GF-D8 (cell line): ENCODE data around the gene JUND.
A peak's percentile ranks its signal among the peaks of the same experiment; 100 is the strongest.

Experiments used
- DNase-seq: peaks from one replicate; lab custom pipeline; 2025; lab: John Stamatoyannopoulos, UW

The JUND gene

DNA sequence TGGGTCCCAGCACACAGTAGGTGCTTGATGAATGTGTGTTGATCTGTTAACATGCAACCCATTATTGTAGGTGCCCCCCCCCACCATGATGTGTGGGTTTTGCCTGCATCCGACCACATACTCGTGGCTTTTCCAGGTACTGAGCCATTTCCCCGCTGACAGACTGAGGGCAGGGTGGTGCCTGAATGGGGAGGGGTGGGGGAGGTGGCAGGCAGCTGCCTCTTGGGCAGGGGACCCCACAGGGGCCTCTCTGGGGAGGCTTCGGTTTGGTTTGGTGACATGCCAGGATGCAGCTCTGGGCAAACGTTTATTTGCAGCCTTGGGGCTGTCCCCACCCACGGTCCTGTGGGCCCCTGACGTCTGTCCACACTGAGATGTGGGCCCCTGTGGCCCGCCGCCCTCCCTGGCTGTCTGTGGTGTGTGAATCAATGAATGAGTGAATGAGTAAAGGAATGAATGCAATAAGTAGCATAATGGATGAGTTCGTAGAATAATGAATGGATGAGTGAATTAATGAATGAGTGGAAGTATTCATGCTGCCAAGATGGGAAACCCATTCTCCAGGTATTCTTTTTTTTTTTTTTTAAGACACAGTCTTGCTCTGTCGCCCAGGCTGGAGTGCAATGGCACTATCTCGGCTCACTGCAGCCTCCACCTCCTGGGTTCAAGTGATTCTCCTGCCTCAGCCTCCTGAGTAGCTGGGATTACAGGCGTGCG, 9.0 kb upstream of the JUND start:
- DNase-seq = peak; percentile 73

DNA sequence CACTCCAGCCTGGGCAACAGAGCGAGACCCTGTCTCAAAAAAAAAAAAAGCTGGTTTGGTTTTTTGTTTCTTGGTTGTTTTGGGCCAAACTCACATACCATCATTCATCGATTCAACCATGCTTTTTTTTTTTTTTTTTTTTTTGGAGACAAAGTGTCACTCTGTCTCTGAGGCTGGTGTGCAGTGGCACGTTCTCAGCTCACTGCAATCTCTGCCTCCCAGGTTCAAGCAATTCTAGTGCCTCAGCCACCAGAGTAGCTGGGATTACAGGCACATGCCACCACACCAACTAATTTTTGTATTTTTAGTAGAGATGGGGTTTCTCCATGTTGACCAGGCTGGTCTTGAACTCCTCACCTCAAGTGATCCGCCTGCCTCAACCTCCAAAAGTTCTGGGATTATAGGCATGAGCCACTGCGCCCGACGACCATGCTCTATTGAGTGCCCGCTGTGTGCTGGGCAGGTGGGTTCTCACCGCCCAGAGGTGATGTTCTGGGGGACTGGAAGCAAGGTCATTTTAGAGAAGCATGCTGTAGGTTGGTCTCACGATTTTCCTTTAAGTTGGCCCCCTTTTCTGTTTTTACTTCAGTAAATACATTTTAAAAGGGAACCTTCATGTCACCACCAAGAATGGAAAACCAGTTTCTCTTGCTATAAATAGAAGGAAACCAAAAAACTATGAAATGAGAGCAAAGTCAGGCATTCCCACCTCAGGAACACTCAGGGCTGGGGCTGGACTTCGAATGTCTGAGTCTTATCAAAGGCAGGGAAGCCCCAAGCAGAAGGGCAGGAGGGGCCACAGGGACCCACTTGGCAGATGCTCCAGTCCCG, 8.3 kb upstream of the JUND start:
- DNase-seq = peak; percentile 44

DNA sequence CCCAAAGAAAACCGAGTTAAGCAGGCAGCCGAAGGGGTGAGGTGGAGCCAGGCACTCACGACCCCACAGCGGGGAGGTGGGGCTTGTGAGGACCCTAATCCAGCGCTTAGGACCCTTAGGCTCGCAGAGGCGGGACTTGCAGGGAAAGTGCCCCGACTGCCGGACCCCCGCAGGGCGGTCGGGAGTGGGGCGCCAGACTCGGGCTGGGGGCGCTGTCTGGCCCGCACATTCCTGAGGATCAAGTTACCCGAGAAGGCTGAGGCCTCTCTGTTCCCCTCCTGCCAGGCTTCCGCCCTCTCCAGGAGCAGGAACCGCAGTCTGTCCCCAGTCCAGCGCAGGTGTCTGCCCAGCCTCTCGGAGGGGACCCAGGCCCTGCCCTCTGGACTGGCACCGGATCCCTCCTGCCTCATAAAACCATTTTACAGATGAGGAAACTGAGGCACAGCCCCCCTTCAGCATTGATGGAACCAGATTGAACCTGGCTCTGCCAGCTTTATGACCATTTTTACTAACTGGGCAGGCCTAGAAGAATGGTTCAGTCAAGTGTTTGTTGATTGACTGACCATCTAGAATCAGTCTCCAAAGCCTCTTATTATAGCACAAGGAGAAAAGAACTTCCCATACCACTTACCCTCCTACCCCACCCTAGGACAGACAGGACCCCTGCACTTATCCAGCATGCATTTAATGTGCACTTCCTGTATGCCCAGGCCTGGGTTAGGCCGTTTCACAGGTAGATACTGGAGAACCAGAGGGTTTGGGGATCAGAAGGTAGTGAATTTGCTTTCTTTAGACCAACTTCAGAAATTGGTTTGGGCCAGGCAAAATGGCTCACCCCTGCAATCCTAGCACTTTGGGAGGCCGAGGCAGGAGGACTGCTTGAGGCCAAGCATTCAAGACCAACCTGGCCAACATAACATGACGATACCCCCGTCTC, 6.7 kb upstream of the JUND start:
- DNase-seq = no peak

DNA sequence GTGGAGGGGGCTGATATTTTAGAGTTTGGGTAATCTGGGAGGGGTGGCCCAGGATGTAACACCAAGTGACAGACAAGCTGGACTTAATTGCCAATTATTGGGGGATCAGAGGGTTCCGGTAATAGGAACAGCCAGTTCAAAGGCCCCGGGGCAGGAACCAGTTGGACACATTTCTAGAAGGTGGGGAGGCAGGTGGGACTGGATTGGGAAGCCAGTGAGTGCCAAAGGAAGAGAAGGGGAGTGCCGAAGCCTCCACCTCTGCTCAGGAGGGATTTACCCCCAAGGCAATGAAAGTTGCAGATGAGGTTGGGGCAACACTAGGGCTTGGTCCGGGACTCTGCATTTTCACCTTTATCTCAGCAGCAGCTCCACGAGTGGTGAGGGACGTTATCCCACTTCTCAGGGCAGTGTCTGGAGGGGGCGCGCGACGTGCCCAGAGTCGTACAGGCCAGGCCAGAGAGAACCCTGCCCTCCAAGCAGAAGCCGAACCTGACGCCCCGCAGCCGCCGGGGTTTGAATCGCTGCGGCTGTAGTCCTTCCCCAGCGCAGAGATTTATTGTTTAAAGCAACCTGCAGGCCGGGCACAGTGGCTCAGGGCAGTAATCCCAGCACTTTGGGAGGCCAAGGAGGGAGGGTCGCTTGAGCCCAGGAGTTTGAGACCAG, 5.7 kb upstream of the JUND start:
- DNase-seq = no peak

DNA sequence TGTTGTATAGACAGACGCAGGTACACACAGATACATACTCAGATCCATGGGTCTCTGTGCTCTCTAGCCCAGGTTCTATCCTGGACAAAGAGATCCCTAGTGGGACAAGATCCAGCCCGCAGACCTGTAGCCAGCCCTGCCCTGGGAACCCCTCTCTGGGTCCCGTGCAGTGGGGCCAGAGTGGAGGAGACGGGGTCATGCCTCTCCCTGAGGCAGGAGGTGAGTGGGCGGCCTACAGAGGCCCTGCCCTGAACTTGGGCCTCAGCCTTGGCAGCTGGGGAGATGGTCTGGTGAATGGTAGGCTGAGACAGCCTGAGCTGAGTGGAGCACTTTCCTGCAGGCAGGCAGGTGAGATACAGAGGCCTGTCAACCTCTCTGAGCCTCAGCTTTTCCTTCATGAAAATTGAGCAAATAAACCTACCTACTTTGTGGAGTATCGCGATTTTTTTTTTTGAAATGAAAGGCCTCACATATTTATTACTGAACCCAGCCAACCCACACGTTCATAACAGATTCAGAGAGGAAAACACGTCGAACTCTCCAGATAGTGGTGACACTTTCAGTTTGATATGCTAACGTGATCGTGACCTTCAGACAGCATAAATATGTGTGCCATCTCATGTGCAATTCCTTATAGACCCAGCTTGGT, 3.4 kb upstream of the JUND start:
- no peak for DNase-seq

DNA sequence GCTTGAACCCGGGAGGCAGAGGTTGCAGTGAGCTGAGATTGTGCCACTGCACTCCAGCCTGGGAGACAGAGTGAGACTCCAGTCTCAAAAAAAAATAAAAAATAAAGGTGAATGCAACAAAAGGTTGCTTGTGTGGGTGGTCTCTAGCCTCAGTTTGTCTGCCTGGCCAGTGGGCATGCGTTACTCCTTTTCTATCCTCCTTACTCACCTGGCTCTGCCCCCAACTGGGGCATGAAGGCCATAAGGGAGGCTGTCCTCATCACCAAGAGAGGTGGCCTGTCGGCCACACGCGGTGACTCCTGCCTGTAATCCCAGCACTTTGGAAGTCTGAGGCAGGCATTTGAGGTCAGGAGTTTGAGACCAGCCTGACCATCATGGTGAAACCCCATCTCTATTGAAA, 1.9 kb upstream of the JUND start:
- no peak for DNase-seq

DNA sequence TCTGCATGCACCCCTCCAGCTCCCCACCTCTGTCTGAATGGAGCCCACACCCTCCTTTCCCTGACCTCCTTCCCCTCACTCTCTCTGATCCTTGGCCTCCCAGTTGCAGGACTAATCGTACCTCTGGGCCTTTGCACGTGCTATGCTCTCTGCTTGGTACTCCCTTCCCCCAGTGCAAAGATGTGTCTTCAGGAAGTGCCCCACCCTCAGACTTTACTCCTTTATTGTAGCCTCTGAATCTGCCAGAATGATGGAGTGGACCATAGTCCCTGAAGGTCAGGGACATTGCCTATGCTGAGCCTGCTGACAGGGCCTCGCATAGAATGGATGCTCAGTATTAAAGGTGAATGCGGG, 1.3 kb upstream of the JUND start:
- DNase-seq = no peak

DNA sequence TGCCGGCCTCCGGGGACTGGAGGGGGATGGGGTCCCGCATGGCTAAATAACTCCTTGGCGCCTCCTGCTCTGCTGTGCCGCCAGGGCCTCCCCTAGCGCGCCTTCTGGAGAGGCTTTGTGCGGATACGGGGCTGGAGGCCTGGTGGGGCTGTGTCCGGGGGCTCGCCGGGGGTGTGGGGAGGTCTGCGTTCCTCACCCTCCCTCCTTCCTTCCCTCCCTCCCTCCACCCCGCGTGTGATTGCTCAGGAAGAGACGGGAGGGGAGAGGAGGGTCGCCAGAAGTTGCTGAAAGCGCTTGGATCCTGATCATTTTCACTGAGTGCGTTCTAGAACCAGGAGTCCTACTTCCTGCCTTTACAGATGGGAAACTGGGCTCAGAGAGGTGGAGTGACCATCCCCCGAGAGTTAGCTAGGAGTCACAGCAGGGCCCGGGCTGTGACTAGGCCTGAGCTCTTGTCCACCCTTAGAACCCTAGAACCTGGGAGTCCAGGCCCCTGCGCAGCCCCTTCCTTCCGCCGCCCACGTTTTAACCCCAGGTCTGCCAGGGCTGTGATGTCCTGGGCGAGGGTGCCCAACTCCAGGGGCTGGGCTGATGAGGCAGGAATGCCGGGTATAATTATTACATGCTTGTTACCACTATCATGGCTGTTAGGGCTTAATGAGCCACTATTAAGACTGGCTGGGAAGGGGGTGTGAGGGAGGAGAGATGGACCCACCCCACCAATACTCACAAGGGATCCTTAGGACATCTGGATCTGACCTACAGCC, 782 bp upstream of the JUND start:
- peak; percentile 89 for DNase-seq

DNA sequence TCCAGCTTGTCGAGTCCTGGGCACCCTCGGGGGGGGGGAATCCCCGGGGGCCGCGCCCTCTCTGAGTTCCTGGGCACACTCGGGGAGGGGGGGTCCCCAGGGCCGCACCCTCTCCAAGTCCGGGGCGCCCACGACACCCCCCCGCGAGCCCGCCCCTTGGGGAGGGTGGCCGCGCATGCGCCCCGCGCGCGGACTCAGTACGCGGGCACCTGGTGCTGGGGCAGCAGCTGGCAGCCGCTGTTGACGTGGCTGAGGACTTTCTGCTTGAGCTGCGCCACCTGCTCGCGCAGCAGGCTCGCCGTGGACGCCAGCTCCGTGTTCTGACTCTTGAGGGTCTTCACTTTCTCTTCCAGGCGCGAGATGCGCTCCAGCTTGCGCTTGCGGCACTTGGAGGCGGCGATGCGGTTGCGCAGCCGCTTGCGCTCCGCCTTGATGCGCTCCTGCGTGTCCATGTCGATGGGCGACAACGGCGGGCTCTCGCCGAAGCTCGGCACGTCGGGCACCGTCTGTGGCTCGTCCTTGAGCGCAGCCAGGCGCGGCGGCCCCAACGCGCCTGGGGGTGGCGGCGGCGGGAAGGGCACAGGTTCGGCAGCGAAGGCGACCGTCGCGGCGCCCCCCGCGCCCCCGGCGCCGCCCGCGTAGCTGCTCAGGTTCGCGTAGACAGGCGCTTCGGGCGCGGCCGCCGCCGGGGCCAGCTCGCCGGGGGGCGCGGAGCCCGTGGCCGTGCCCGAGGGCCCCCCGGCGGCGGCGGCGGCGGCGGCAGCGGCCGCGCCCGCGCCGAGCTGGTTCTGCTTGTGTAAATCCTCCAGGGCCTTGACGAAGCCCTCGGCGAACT, 958 bp downstream of the JUND start:
- peak; percentile 58 for DNase-seq

DNA sequence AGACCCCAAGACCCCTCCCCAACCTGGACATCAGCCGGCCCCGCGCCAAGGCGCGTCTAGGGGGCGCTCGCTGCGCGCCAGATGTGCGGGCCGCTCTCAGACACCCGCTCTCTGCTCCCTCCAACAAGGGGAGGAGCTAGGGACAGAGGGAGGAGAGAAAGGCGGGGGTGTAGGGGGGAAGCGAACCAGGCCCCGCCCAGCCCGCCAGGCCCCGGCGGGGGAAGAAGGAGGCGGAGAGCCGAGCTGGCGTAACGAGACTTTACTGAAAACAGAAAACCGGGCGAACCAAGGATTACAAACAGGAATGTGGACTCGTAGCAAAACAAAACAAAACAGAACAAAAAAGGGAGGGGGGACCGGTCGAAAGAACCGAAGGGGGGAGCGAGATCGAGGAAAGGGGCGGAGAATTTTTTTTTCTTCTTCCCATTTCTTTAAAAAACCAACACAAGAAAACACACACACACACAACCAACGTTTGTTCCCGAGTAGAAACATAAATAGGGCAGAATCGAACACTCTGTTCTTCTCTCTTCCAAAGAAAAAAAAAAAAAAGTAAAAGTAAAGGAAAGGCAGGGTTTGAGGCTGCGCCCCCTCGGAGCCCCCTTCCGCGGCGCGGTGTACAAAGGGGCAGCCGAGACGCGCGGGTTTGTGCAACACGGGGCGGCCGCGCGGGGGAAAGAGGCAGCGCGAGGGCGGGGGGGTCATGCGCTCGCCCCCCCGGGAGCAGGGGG, 1.7 kb downstream of the JUND start:
- DNase-seq = peak; percentile 85

DNA sequence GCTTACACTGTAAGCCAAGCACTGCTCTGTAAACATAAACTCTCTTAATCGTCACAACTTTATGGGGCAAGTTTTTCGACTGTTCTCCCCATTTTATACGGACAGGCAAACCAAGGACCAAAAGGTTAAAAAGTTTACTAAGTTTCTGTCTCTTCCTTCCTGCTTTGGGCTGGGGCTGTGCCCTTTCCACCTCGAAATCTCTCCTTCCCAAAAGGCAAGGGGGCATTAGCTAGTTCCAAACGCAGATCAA, 2.2 kb downstream of the JUND start:
- DNase-seq = no peak

DNA sequence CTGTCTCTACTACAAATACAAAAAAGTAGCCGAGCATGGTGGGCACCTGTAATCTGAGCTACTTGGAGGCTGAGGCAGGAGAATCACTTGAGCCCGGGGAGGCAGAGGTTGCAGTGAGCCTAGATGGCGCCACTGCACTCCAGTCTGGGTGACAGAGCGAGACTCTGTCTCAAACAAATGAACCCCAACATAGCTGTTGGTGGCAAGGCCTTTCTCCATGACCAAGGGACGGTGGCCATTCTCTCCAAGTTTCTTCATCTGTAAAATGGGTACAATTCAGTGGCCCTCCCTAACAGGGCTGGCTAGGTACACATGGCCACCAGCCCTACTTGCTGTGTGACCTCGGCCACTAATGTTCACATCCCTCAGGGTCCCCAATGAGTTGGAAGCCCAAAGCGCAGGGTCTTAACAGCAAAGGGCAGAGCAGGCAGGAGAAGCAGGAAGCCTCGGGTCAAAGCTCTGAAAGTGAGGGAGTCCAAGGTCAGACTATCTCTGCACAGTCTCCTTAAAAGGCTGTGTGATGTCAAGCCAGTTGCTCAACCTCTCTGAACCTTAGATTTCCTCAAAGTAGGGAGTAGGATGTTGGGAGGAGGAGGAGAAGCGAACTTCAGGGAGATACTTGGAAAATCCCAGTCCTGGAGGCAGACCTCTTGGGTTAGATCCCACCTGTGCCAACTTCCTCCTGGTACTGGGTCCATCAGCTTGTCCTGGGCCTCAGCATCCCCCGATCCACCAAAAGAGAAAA, 2.7 kb downstream of the JUND start:
- no peak for DNase-seq

DNA sequence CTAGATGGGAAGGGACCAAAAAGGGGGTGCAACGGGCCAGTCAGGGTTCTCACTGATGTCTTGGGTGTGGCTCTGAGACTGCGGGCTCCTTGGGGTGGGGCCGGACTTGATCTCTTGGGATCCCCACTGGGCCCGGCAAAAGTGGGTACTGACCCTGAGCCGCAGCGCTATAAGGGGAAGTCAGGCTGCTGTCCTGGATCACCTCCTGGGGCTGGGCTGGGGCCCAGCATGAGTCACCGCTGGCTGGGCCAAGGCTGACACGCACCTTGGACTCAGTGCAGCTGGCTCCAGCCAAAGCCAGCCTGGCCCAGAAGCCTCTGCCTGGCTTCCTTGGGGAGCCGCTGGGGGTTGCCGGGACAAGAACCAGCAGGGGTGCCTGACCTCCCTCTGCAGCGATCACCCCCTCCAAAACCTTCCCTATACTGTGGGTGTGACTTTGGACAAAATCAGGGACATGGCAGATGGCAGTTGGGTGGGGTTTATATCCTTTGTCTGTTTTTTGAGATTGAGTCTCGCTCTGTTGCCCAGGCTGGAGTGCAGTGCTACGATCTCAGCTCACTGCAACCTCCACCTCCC, 6.6 kb downstream of the JUND start:
- no peak for DNase-seq

DNA sequence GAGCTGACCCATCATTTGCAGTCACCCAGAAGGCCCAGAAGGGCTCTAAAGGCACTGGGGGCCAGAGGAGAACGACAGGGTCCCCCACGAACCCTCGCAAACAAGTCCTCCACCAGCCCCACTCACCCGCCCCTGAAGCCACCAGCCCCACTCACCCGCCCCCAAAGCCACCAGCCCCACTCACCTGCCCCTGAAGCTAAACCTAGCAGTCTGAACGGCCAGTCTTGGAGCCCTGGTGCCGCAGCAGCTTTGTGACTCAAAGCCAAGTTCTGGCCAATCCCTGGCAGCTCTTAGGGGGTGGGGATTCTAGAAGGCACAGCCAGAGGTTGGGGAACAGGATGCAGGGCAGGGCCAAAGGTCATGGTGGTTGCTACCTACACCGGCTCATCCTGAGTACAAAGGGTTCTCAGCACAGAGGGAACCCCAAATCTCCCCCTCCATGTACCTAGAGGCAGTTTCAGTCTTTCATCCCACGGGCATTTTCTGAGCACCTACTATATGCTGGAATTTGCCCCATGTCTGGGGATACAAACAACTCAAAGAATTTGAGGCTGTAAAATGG, 7.1 kb downstream of the JUND start, which contains the start of gene IQCN:
TSS of gene IQCN (minus strand) at position 234 of the 562 bp plus-strand sequence. CDS start 4,974 bp downstream, outside the sequence.
- no peak for DNase-seq

DNA sequence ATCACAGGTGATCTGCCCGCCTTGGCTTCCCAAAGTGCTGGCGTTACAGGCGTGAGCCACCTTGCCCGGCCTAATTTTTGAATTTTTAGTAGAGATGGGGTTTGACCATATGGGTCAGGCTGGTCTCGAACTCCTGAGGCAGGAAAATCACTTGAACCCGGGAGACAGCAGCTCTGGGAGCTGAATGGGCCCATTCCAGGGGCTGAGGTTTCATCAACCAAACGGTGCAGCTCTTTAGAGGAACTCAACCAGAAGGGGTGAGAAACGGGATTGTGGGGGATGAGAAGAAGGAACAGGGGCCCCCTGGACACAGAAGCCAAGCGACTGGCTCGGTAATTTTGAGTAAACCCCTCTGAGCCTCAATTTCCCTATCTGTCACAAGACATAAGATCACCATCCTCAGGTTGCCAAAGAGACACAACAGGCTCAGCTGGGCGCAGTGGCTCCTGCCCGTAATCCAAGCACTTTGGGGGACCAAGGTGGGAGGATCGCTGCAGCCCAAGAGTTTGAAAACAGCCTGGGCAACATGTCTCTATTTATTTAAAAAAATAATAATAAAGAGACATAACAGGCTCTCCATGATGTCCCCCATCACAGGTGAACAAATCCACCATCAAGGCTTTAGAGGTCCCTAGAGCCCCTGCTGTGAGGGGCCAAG, 7.7 kb downstream of the JUND start:
- no peak for DNase-seq

DNA sequence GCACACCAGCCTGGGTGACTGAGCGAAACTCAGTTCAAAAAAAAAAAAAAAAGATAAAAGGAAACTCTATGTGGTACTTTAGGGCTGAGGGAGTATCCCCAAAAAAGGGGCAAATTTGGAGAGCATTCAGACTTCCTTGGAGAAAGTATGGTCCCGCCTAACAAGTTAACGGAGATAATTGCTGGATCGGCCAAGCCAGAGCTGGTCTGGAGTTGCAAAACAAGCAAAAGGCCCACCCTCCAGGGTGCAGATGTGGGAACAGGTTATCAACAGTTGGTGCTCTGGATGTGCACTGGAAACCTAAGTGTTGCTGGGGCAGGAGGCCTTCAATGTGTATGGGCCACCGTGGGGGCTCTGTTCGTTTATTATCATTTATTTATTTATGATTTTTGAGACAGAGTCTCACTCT, 10.0 kb downstream of the JUND start:
- DNase-seq = no peak

DNA sequence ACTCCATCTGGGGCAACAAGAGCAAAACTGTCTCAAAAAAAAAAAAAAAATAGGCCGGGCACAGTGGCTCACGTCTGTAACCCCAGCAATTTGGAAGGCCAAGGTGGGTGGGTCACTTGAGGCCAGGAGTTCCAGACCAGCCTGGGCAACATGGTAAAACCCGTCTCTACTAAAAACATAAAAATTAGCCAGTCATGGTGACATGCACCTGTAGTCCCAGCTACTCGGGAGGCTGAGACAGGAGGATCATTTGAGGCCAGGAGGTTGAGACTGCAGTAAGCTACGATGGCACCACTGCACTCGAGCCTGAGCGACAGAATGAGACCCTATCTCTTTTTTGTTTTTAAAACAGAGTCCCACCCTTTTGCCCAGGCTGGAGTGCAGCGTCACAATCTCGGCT, 11.1 kb downstream of the JUND start:
- DNase-seq = no peak
